ENCODE results near the gene MUC4. TPM values are rescaled to one million over a fixed set of nuclear protein-coding genes. Genes with fewer than 3 reads are reported as not detected.

Gene MUC4
- not detected in 2 replicates for total RNA-seq

DNA sequence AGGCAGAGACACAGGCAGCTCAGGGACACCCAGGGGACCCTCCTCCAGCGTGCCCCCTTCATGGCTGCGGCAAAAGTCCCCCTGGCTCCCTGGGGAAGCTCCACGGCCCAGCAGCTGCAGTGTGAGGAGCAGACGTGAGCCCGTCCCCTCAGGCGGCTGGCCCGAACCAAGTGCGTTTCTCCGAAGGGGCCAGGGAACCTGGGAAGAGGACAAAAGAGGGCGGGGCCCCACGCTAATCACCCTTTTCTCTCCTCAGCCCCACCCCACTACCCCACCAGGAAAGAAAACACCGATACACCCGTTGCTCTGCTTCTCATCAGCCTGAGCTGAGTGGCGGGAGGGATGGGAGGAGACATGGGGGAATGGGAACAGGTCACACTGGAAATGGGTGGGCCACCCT is at the start of gene MUC4:
Gene MUC4 (minus strand): TSS at position 174 of the 400 bp plus-strand sequence. CDS start 112 bp downstream, at position 62.
- DNase-seq (ENCODE audit: low read depth in 2 of 2) = no peak

GRCh38 chr3:195860456-195860855 is 48.7 kb upstream of the MUC4 start:
- no peak for DNase-seq (ENCODE audit: low read depth in 2 of 2)

DNA sequence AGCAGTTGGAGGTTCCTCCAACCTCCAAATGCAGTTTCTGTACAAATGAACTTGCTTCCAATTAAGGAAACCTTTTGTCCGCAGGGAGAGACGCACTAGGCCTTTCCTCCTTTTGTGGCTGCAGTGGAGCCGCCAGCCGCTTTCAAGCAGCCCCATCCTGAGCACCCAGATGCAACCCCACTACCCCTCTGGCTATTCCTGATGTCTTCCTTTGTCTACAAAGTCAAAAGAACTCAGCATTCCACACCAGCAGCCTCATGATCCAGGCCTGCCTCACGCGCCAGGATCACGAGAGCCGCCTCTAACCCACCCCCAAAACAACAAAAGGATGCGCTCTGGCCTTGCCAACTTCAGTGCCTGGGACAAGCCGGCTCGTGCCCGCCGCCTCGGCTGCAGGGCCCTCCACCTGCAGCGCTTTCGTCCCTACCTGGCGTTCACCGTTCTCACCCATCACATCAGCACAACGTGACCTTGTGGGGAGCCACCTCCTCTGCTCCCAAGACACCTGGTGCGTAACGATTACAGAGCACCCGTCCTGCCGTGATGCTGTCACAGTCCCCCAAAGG is 48.2 kb upstream of the MUC4 start:
- DNase-seq (ENCODE audit: low read depth in 2 of 2) = no peak

- DNase-seq (ENCODE audit: low read depth in 2 of 2) = peak; percentile 18 to 56
Observed at GRCh38 chr3:195859061-195859845, 47.5 kb upstream of the MUC4 start.

DNA sequence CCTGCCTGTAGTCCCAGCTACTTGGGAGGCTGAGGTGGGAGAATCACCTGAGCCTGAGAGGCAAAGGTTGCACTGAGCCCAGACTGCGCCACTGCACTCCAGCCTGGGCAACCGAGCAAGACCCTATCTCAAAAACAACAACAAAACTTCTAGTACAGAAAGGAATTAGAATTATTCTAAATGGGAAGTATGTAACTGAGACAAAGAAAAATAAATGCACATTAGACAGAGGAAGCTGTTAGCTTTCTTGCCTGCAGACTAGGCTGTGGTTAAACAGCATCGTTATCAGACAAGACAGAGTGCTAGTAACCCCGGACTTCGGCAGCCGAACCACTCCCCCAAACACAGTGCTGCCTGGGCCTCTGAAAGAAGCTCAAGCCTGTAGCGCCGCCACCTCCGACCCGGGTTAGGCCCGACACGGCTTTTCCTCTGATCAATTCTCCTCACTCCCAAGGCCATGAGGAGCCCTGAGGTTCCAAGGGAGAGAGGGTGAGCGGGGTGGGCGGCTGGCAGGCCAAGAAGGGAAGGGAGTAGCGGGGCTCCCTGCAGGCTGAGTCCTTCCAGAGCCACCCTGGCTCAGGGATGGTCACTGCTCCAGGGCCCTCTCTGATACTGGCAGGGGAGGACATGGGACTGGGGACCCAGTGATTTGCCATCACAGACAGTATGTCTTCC is 44.8 kb upstream of the MUC4 start:
- DNase-seq (ENCODE audit: low read depth in 2 of 2) = no peak

- no peak for DNase-seq (ENCODE audit: low read depth in 2 of 2)
Observed at GRCh38 chr3:195855471-195856409, 44.0 kb upstream of the MUC4 start.

GRCh38 chr3:195854628-195855294 is 43.0 kb upstream of the MUC4 start:
- no peak for DNase-seq (ENCODE audit: low read depth in 2 of 2)

DNA sequence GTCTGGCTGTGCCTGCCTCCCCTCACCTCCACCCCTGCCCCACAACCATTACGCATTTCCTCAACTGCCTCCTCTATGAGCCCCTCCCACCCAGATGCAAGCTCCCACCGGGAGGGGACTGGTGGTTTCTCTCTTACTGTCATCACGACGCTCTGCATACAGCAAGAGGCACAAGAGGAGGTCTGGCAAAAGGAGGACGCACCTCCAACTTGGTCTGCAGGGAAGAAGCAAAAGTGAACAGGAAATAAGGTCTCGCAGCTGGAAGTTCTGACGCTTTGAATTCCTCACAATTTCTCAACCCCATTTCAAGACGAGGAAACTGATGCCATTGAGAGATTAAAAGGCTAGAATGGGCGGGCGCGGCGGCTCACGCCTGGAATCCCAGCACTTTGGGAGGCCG is 42.3 kb upstream of the MUC4 start:
- no peak for DNase-seq (ENCODE audit: low read depth in 2 of 2)

DNA sequence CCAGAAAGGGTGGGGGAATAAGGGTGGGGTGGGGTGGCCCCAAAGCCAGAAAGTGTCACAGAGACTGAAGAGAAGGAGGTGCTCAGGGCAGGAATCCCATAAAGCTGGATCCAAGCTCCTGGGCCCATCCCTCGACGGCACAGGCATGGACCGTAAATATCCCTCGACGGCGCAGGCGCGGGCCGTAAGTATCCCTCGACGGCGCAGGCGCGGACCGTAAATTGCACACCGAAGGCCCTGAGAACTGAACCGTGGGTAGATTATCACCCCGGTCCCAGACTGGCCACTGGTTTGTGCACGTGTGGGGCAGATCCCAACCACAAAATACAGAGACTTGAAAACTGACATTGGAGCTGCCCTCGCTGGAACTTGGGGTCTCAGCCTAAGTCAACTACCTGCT is 41.3 kb upstream of the MUC4 start:
- DNase-seq (ENCODE audit: low read depth in 2 of 2) = no peak

- peak; percentile 86 to 90 for DNase-seq (ENCODE audit: low read depth in 2 of 2)
Observed at GRCh38 chr3:195850857-195851543, 39.3 kb upstream of the MUC4 start.

DNA sequence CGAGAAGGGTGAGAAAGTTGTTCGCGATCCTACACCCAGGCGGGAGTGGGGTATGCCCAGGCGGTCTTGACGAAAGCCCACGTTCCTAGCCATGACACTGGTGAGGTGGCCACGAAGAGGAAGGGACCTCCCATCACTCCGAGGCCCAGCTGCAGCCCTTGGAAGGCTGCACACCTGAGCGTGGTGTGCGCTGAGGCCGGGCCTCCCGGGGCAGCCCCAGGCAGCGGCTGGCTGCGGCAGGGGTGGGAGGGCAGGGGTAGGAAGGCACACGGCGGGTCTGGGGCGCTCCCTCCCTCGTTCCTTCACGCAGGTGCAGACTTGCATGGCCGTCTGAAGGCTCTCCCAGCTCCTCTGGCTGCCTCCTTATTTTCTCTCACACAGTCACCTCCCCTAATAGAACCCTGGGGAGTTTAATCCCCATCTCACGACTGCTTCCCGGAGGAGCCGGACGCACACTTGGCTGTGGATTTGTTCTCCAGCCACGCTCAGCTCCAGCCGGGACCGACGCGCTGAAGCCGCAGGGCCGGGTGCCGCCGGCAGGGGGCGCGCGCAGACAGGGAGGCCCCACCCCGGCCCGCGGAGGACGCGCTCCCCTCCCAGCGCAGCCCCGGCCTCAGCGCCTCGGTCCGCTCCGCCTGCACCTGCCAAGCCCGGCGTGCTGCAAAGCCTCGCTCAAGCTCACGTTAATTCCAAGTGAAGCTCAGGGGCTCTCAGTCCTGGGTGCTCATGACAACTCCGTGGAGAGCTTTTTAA is 37.8 kb upstream of the MUC4 start:
- DNase-seq (ENCODE audit: low read depth in 2 of 2) = no peak

- no peak for DNase-seq (ENCODE audit: low read depth in 2 of 2)
Observed at GRCh38 chr3:195847055-195847950, 35.6 kb upstream of the MUC4 start.

DNA sequence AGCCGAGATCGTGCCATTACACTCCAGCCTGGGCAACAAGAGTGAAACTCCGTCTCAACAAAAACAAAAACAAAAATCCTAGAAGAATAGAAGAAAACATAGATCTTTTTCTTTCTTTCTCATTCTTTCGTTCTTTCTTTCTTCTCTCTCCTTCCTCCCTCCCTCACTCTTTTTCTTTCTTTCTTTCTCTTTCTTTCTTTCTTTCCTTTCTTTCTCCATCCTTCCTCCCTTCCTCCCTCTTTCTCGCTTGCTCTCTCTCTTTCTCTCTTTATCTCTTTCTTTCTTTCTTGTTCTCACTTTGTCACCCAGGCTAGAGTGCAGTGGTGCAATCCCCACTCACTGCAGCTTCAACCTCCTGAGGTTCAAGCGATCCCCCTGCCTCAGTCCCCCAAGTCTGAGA is 33.8 kb upstream of the MUC4 start:
- DNase-seq (ENCODE audit: low read depth in 2 of 2) = no peak

GRCh38 chr3:195844671-195845218 is 33.0 kb upstream of the MUC4 start:
- DNase-seq (ENCODE audit: low read depth in 2 of 2) = no peak

DNA sequence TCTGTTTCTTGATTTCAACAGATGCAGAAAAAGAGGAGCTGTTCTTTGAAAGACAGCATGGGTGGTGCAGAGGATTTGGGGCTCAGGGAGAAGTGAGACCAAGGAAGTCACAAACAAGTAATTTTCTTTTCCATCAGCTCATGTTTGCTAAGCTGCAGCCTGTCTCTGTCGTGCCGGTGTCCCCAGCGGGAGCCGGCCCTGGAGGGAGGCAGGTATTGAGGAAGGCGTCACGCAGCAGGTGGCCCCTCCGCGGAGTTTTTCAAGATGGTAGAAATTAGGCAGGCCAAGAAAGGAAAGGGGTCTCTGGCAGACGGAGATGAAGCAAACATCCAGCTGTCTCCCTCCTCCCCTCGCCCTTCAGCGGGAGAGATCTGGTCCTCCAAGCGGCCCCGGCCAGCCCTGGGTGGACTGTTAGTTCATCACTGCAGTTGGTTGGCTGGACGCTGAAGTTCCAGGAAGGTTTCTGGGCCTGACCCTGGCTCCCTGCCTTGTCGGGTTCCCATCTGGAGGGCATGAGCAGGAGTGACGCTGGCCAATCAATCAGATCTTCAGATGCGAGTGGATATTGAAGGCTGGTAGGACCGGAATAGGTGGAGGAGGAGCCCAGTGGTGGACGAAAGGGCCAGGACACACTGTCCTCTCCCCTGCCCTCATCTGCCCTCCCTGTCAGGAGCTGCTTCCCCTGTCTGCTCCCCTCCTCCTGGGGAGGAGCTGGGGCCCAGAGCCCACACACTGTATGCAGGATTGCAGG is 27.7 kb upstream of the MUC4 start:
- DNase-seq (ENCODE audit: low read depth in 2 of 2) = no peak

- no peak for DNase-seq (ENCODE audit: low read depth in 2 of 2)
Observed at GRCh38 chr3:195838714-195839113, 27.0 kb upstream of the MUC4 start.

GRCh38 chr3:195836476-195837135 is 24.9 kb upstream of the MUC4 start:
- DNase-seq (ENCODE audit: low read depth in 2 of 2) = no peak
